Hippocampal formation (tissue), 2 donors: ENCODE measurements around the gene CD180.

ENCODE experiments used
- DNase-seq, 2 donors: peaks; one replicate each; lab custom pipeline; 2025; lab: John Stamatoyannopoulos, UW

The CD180 gene

GRCh38 chr5:67160985-67161384 is 35.6 kb downstream of the CD180 start:
- no peak for DNase-seq

GRCh38 chr5:67160272-67160671 is 36.3 kb downstream of the CD180 start:
- DNase-seq: no peak

GRCh38 chr5:67156976-67157583 is 39.5 kb downstream of the CD180 start:
- no peak for DNase-seq

- no peak for DNase-seq
Observed at GRCh38 chr5:67154556-67155206, 41.9 kb downstream of the CD180 start.

DNA sequence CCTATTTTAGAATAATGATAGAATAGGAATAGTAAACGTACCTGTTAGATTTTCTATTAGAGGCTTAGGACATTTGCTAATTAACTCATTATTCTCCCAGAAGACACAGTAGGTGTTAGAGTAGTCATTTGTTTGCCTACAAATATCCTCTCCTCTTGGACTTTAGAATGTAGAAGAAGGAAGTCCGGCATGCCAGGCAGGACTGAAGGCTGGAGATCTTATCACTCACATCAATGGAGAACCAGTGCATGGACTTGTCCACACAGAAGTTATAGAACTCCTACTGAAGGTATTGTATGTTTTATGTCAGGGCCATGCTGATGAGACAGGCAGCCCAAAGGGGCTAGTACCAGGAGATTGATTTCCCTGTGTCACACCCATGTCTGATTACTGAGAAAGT is 43.3 kb downstream of the CD180 start:
- no peak for DNase-seq

DNA sequence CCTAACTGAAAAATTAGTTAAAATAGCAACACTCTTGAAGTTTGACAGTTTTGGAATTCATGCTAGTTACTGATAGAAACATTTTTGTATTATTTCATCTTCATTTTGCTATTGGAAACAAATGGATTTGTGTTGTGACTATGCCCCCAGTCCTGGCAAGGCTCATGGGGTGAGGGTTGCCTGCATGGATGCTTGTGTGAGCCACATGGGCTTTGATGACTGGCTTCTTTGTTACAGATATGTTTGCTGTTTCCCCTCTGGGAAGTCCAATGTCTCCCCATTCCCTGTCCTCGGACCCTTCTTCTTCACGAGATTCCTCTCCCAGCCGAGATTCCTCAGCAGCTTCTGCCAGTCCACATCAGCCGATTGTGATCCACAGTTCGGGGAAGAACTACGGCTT is 44.2 kb downstream of the CD180 start:
- no peak for DNase-seq

DNA sequence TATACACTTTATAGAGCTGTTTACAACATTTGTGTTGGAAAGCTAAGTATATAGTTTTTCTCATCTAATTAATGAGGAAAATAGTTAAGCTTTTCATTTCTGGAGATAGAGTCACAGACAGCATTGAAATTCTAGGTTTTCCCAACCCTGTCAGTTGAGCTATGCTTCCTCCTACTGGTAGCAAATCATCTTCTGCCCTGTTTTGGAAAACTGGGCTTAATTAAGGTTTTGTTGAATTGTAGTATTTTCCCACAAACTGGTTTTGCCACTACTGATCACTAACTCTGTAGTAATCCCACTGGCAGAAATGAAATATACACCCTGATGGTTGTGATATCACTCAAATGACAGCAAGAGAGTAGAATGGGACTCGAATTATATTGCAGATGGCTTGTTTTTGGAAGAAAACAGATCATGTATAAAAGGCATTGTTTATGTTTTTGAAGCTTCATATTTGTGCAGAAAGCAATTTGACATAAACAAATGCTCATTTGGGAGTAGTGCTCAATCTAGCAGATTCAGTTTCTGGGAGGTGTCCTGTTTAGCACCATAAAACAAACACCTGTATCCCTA is 46.6 kb downstream of the CD180 start:
- DNase-seq: peak in 1 of 2 donors; percentile 55

GRCh38 chr5:67149057-67149950 is 47.3 kb downstream of the CD180 start:
- no peak for DNase-seq

DNA sequence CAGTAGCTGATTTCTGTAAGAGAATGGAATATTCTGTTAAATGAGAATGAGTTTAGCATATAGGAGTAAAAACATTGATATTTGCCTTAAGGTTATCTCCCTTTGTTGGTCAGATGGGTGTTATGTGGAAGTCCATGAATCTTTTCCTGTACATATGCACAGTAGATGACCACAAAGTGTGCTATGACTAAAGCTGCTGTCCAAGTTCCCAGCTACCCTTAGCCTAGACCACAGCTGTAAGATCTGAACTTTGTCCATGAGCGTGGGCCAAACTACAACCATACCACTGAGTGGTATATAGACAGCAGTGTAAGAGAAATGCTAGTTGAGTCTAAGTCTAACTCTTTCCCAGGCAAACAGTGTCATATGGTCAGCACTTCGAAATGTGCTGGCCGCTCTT is 48.8 kb downstream of the CD180 start:
- no peak for DNase-seq

DNA sequence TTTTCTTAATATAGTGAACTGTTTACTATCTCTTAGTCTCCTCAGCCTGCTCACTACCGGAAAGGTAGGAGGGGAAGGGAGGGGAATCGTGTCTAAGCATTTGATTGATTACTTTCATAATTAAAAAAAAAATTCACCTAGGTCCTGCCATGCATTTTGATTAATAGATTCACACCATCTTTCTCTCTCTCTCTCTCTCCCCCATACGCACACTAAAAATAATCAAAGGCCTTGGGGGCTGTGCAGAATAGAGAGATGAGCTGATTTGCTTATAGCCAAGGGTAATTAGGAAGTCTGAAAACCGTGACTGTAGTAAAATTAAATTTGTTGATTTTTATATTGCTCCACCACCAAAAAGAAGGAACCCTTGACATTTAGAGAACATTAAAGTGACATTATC is 49.6 kb downstream of the CD180 start:
- DNase-seq: no peak

DNA sequence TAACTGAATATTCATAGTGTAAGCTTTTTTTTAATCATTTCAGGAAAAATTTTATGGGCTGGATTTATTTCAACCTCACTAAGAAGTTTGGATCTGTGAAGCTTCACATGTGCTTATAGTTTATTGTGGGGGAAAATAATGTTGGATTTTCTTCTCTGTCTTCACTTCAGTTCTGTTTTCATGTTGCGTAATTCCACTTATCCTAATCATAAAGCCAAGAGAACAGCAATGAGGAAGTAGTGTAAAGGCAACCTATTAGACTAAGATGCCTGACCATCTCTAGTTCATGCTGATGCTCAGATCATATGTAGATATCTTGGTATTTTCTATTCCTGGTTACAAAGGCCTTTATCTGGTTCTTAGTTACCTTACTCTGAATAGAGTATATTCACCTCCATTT is 50.0 kb downstream of the CD180 start:
- no peak for DNase-seq

DNA sequence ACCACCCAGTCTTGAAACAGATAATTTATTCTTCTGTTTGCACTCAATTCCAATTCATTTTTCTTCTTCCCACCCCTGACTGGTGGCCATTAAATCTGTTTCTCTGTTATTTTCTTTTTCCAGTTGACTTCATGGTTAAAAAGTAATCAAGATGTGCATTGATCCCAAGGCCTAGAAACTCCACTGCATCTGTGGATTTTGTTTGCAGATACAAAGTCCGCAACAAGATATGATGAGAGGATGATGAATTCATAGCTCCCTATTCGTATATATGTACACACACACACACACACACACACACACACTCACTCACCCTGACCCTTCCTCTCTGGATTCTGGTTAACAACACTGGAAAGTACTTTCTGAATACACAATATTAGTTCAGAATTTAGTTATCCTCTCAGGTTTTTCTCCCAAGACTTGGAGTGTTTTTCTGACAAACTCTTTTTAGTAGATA is 52.4 kb downstream of the CD180 start:
- no peak for DNase-seq

DNA sequence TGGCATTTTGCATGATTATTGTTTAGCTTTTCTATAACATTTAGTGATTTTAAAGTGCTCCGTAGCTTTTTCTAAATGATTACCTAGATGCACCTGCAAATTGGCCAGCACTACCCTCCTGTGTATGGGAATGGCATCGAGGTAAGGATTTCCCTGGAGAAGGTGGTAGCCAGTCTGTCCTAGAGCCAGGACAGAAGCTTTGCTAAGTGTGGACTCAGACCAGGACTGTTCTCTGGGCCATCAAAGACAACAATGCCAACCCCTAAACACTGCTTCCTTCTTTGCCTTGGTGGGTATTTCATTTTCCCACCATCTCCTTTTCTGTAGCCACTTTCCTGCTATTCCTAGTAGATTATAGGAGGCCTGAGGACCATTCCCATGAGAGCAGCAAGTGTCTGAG is 53.0 kb downstream of the CD180 start:
- no peak for DNase-seq

- no peak for DNase-seq
Observed at GRCh38 chr5:67142816-67143215, 53.8 kb downstream of the CD180 start.

- DNase-seq: no peak
Observed at GRCh38 chr5:67141644-67142043, 55.0 kb downstream of the CD180 start.

DNA sequence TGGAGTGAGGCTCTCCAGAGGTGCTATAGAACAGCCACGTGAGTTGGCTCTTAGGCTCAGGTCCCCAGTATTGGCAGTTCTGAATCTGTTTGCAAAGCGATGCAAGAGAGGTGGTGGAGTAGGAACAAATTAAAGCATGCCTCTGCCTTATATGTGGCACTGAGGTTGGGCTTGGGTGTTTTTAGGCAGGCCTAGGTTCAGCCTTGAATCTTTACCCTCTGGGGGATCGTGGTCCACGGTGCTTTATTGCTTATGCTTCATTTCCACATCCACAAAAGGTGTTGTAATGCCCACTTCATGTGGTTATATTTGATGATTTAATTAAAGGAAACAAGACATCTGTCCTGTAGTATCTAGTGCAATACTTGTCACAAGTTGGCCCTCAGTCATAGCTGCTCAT is 56.2 kb downstream of the CD180 start:
- no peak for DNase-seq

- no peak for DNase-seq
Observed at GRCh38 chr5:67139030-67139429, 57.6 kb downstream of the CD180 start.

- DNase-seq: no peak
Observed at GRCh38 chr5:67135381-67135984, 61.1 kb downstream of the CD180 start.

- DNase-seq: no peak
Observed at GRCh38 chr5:67133776-67134175, 62.8 kb downstream of the CD180 start.

GRCh38 chr5:67133217-67133616 is 63.4 kb downstream of the CD180 start:
- DNase-seq: no peak

- DNase-seq: no peak
Observed at GRCh38 chr5:67129768-67130167, 66.8 kb downstream of the CD180 start.
